HG02588 (cell line): ENCODE results near the gene ALG6.
"Not testable (repeated sequence)": the region's sequence is repeated elsewhere in the genome, so short reads cannot be mapped to it uniquely, and the experiment has no call there.

Experiments
- ATAC-seq: cut with Tn5 transposase; IDR thresholded peaks from one replicate; pipeline ENCODE4 v1.9.1; 2021; ENCODE audit warnings: mild to moderate bottlenecking, moderate library complexity; ENCODE audit not compliant: unreplicated experiment

ALG6 gene

GRCh38 chr1:63328122-63328521 is 39.3 kb upstream of the ALG6 start:
- ATAC-seq: no peak

DNA sequence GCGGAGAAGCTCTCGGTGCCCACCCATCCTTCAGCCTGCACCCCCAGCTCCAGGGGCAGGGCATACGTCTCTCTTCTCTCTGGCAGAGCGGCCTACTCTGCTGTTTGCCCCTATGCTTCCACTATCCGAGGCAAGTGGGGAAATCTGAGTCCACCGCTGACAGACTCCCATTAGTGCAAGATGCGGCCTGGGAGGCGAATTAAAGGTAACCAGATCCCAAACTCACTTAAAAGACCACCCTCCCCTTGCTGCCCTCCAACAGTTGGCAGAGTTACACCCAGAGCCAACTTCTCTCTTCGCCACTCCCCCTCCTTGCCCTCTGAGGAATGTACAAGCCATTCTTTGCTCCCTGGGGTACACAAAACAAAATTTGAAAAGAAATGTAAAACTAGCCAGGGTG is 38.6 kb upstream of the ALG6 start:
- ATAC-seq: no peak

- no peak for ATAC-seq
Observed at GRCh38 chr1:63329621-63330330, 37.7 kb upstream of the ALG6 start.

DNA sequence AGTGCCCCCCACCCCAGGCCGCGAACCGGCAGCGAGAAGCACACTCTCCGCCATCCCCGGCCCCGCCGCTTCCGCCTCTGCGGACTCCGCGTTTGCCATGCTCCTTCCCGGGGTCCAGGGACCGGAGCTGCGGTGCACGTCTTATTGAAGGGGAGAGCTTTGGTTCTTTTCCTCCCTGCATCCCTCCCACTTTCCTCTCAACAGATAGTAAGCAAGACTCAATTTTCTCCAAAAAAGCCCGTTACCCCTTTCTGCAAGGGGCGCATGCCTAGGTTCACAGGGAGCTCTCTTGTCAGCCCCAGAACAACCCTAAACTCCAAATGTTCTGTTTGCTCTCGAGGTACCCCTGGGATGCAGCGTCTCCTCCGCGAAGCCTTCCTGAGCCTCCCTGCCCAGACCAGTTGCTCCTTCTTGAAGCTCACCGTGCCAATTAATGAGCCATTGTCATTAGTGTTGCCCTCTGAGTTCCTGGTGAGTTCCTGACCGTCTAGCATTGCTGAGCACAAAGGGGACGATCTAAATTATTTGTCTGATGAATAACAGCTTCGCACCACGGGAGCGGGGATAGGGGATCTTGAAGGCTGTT is 37.0 kb upstream of the ALG6 start:
- no peak for ATAC-seq

DNA sequence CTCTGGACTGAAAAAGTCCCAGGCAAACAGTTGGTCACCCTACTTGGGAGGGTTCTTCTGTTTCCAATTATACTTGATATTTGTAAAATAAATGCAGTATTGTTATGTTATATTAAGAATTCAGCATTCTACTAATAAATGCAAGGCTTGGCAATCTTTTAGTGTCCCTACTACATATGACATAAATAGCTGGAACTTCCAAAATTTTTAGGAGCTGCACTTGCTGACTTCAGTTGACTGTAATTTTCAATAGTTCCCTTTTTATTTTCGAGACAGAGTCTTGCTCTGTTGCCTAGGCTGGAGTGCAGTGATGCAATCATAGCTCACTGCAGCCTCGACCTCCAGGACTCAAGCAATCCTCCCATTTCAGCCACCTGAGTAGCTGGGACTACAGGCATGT is 25.0 kb upstream of the ALG6 start:
- no peak for ATAC-seq

DNA sequence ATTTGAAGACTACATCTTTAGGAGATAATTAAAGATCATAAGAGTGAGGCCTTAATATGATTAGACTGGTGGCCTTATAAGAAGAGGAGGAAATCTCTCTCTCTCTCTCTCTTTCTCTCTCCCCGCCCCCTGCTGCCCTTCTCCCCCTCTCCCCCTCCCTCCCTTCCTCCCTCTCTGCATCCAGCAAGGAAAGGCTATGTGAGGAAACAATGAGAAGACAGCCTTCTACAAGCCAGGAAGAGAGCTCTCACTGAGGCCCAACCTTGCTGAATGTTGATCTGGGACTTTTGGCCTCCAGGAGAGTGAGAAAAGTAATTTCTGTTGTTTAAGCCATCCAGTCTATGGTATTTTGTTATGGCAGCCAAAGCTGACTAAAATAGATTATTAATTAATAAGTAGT is 23.5 kb upstream of the ALG6 start:
- no peak for ATAC-seq

DNA sequence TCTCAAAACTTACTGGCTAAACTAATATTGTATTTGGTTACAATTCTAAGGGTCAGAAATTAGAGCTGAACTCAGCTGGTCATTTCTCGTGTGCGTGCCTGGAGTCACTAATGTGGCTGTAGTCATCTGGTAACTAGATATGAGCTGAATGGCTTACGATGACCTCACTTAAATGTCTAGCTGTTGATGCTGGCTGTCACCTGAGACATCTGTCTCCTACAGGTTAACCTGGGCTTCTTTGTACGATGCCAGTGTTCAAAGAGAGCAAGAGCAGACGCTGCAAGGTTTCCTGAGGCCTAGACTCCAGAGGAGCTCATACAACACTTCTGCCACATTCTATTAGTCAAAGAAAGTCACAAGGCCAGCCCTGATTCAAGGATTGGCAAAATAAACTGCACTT is 17.1 kb upstream of the ALG6 start:
- ATAC-seq: no peak

DNA sequence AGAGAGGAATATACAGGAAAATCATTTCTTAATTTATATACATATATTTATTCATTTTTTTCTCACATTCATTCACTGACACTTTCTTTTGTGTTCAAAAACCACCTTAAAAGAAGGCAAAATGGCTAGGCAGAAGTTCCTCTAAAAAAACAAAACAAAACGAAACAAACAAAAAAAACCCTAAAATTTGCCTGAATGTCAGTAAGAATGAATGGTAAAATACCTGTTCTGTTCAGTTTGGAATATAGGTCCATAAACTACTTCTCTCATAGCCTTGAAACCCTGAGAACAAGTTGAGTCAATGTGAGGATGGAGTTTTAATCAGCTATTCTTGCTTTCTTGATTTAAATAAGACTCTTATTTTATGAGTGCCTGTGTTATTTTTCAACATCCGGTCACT is 14.7 kb upstream of the ALG6 start:
- no peak for ATAC-seq

GRCh38 chr1:63356234-63356633 is 11.2 kb upstream of the ALG6 start:
- not testable (repeated sequence) for ATAC-seq

- ATAC-seq: no peak
Observed at GRCh38 chr1:63359561-63359960, 7.9 kb upstream of the ALG6 start.

DNA sequence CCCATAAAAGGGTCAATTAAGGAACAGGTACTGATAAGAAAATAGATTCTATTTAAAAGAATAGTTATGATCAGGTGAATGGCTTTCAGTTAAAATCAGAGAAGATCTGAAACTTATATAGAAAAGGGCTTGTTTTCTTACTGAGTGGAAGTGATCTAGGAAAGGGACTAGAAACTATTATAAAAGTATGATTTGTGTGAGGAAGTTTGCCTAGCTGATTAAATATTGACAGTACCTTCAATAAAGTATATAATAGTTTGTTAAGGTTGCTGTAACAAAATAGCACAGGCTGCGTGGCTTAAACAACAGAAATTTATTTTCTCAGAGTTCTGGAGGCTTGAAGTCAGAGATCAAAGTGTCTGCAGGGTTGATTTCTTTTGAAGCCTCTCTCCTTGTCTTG is 5.4 kb upstream of the ALG6 start:
- no peak for ATAC-seq

DNA sequence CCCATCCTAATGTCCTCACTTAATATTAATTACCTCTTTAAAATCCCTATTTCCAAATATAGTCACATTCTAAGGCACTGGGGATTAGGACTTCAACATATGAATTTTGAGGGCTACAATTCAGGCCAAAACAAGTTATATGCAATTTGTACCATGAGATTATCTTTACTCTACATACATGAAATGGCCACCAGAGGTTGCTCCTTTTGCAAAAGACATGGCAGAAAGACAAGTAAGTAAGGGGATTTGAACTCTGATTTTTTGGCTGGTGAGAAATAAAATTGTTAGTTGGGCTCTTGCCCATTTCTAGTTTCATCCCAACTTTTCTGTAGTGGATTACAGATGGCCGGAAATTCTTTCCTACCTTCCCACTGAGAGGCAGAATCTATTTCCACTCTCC is 4.8 kb upstream of the ALG6 start:
- no peak for ATAC-seq

GRCh38 chr1:63363014-63363413 is 4.4 kb upstream of the ALG6 start:
- ATAC-seq: no peak

DNA sequence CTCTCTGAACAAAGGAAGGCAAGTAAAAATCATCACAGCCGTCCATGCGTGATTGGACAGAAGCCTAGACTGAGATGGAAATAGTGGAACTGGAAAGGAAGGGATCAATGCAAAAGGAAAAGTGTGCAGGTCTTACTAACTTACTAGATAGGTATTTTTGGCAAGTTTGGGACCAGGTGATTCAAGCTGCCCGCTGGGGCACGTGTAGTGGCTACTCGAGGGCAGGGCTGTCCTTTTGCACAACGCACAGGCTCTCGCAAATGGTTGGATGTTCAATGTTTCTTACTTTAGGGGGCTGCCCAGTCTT is 566 bp upstream of the ALG6 start:
- no peak for ATAC-seq

GRCh38 chr1:63368131-63368530 is 704 bp downstream of the ALG6 start:
- ATAC-seq: no peak

DNA sequence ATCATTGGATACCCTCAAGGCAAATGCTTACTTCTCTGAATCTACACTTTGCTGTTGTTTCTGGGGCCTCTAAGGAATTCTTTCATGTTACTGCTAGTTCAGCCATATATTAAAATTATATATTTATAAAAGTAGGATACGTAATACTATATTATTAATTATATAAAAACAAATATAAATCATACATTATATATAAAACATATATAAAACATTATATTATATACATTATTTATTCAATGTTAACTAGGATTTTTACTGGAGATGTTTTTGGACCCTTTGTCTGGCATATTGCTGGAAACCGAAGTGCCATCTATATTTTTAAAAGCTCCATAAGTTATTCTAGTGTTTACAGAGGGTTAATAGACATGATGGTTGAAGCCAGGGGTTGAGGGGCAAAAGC is 12.2 kb downstream of the ALG6 start:
- ATAC-seq: no peak

DNA sequence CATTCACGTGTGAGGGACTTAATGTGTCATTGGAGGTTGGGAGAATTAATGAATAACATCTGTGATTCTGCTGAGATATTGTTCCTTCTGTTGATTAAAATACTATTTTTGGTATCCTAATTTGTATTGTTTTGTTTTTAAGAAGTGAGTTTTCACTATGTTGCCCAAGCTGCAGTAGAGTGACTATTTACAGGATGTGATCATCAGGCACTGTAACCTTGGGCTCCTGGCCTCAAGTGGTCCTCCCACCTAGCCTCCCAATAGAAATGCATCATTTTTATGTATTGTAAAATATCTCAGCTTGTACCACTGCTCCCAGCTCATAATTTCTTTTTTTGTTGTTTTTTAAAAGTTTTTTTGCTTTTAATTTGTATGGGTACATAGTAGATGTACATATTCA is 14.3 kb downstream of the ALG6 start:
- no peak for ATAC-seq

GRCh38 chr1:63401945-63402344 is 34.5 kb downstream of the ALG6 start:
- no peak for ATAC-seq

DNA sequence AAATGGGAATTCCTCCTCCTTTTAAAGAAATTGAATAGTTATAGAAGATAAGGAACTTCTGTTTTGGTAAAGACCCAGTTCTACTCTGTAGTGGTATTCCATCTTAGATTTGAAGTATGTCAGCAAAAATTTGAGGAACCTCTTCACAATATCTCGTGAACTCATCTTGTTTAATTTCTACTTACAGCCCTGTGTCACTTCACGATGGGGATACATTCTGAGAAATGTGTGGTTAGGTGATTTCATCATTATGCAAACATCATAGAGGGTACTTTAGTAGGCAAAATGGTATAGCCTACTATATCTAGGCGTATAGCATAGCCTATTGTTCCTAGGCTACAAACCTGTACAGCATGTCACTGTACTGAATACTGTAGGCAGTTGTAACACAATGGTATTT is 36.0 kb downstream of the ALG6 start:
- ATAC-seq: no peak

GRCh38 chr1:63405021-63405420 is 37.6 kb downstream of the ALG6 start:
- no peak for ATAC-seq

DNA sequence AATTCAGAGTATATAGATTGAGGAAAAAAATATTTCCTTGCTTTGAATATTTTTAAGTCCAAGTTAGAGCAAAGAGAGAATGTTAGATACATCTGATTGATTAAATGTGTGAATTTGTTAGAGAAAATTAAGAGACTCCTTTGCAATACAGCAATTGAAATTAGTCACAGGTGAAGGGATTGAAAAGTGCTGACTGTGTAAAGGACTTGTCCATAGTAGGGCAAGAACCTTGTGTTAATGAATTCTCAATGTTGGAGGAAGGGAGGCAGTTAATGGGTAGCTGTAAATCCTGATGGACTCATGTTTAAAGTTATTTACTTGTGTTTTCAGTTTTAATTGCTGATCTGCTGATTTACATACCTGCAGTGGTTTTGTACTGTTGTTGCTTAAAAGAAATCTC is 38.6 kb downstream of the ALG6 start:
- no peak for ATAC-seq

DNA sequence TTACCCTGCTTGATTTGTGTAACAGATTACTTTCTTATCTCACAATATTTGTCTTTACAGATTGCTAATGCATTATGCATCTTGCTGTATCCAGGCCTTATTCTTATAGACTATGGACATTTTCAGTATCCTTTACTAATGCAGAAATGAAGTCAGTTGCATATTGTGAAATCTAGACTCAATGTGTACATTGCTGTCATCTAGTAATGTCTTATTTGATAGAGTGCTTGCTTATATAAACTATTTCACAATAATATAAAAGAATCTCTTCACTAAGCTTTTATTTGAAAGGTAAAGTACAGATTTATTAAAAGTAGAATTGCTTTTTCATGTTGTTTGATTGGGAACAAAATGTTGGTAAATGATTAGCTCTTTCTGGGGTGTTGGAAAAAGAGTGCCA is 39.6 kb downstream of the ALG6 start:
- no peak for ATAC-seq

GRCh38 chr1:63408331-63408730 is 40.9 kb downstream of the ALG6 start:
- ATAC-seq: no peak
